Natural killer cell (primary cell): ENCODE data around the gene GPR82. TPM values are rescaled to one million over a fixed set of nuclear protein-coding genes. Genes with fewer than 3 reads are reported as not detected.
A peak's percentile ranks its signal among the peaks of the same experiment; 100 is the strongest.

ENCODE experiments used
- ATAC-seq, 3 donors: fragments of 150-1000 bp in 2 of 3; fragments of 200-7000 bp in 1 of 3; cut with Tn5 transposase; 1 replicate in 1 of 3; 2 replicates in 2 of 3; pipeline ENCODE4 v1.10.0; 2021; ENCODE audit warnings: mild to moderate bottlenecking in 2 of 3, moderate library complexity in 2 of 3
- DNase-seq, 2 donors: peaks; one replicate each; pipeline versions ENCODE4 v3.0.0 to v3.0.0-alpha.2; 2013 to 2021; ENCODE audit warnings: mixed read lengths in 1 of 2
- H3K27ac ChIP-seq: one replicate; pipeline ENCODE4 v1.5.1; 2013; ENCODE audit warnings: mild to moderate bottlenecking, low read length
- H3K27me3 ChIP-seq: one replicate; pipeline ENCODE4 v1.6.1; 2013; ENCODE audit warnings: low read length; ENCODE audit not compliant: control insufficient read depth, insufficient read depth
- H3K36me3 ChIP-seq: one replicate; pipeline ENCODE4 v1.6.1; 2013; ENCODE audit warnings: low read length; ENCODE audit not compliant: control insufficient read depth, insufficient read depth
- H3K4me1 ChIP-seq: one replicate; pipeline ENCODE4 v1.6.1; 2013; ENCODE audit warnings: low read length; ENCODE audit not compliant: control insufficient read depth, insufficient read depth
- H3K4me3 ChIP-seq: one replicate; pipeline ENCODE4 v1.5.1; 2013; ENCODE audit warnings: low read length
- H3K9me3 ChIP-seq: one replicate; pipeline ENCODE4 v1.6.1; 2013; ENCODE audit warnings: low read length; ENCODE audit not compliant: control insufficient read depth, insufficient read depth
- H3K27ac Mint-ChIP-seq, 2 donors: one replicate each; pipeline ENCODE4 v1.8.0; 2022; ENCODE audit warnings: mild to moderate bottlenecking in 2 of 2, mixed read lengths in 2 of 2, moderate library complexity in 1 of 2
- H3K27me3 Mint-ChIP-seq, 2 donors: one replicate each; pipeline ENCODE4 v1.8.0; 2022; ENCODE audit warnings: low read depth in 2 of 2, mixed read lengths in 2 of 2
- H3K36me3 Mint-ChIP-seq: one replicate; pipeline ENCODE4 v1.8.0; 2022; ENCODE audit warnings: mixed read lengths
- H3K4me1 Mint-ChIP-seq, 2 donors: one replicate each; pipeline ENCODE4 v1.8.0; 2022; ENCODE audit warnings: mixed read lengths in 2 of 2
- H3K4me3 Mint-ChIP-seq: one replicate; pipeline ENCODE4 v1.8.0; 2022; ENCODE audit warnings: mild to moderate bottlenecking, moderate library complexity, mixed read lengths
- H3K9me3 Mint-ChIP-seq, 2 donors: one replicate each; pipeline ENCODE4 v1.8.0; 2022; ENCODE audit warnings: mixed read lengths in 2 of 2
- WGBS: methylation state at CpG from one replicate; pipeline ENCODE4 v1.1.7; 2013; ENCODE audit warnings: missing lambda C conversion rate; ENCODE audit not compliant: insufficient coverage; 5-methylcytosine and 5-hydroxymethylcytosine counted together
- intact Hi-C: fragments of 100-400 bp; cut with micrococcal nuclease; formaldehyde crosslinking; loops from one replicate; pipeline ENCODE4 v1.14.2; 2022
- total RNA-seq, 4 donors: library from RNA; stranded (reverse); fragments of 120-200 nt in 1 of 4; gene quantifications; one replicate each; pipeline versions ENCODE4 v1.2.3 to v1.2.4, GENCODE V29; 2013 to 2022
- TF ChIP-seq, protein P1 (sequence below): fragments of 200-600 bp; IDR thresholded peaks from one replicate; pipeline ENCODE4 v1.8.0; 2022; ENCODE audit warnings: antibody characterized with exemption

Gene GPR82
- total RNA-seq, 3 donors from 2014 or later (not counting 1 experiment from before 2014, with no cell fraction given): 0.77 to 1.3 (median 0.80) TPM

DNA sequence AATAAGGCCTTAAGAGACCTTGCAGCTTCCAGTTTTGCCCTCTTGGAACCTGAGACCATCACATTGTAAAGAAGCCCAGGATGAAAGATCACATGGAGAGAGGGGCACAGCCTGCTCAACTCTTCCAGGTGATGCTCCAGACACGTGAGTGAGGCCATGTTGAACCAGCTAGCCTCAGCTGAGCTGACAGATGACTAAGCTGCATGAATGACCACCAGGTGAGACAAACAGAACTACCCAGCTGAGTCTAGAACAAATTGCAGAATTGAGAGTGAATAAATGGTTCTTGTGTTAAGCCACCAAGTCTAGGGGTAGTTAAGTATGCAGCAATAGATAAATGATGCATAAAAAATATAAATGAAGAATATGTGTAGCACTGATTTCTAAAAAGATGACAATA lies 16.8 kb upstream of the GPR82 start:
- no peak overlapping the region for H3K27ac ChIP-seq

DNA sequence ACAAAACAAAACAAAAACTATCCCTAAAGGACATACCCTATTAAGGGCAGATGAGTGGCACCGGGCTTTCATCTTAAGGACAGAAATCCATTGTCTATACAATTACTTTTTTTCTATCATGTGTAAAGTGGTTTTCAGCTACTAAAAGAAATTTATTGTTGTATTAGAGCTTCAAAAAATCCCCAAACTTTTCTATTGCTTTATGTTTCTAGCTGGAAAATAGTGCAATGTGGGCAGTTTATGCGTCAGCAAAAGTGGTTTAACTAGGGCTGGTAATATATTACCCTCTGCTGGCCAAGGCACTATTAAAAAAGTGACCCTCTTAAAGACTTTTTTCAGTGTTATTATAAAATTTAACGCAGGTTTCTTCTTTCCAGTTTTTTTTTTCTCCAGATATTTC lies 15.5 kb upstream of the GPR82 start:
- TF ChIP-seq, protein P1, sequence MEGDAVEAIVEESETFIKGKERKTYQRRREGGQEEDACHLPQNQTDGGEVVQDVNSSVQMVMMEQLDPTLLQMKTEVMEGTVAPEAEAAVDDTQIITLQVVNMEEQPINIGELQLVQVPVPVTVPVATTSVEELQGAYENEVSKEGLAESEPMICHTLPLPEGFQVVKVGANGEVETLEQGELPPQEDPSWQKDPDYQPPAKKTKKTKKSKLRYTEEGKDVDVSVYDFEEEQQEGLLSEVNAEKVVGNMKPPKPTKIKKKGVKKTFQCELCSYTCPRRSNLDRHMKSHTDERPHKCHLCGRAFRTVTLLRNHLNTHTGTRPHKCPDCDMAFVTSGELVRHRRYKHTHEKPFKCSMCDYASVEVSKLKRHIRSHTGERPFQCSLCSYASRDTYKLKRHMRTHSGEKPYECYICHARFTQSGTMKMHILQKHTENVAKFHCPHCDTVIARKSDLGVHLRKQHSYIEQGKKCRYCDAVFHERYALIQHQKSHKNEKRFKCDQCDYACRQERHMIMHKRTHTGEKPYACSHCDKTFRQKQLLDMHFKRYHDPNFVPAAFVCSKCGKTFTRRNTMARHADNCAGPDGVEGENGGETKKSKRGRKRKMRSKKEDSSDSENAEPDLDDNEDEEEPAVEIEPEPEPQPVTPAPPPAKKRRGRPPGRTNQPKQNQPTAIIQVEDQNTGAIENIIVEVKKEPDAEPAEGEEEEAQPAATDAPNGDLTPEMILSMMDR: no peak
- H3K27ac Mint-ChIP-seq: no peak overlapping the region
- DNase-seq (no peak), ATAC-seq (no peak)
- H3K4me1 Mint-ChIP-seq: peaks cover 39 to 44% of the 10 kb centered on the region in 2 donors
- peaks cover 20 to 62% of the 10 kb centered on the region in 2 donors for H3K27me3 Mint-ChIP-seq
- H3K36me3 Mint-ChIP-seq: no peaks in the 10 kb centered on the region
- H3K9me3 Mint-ChIP-seq: no peaks in the 10 kb centered on the region
- no CpG with 5 or more reads among the region's 3 CpGs for WGBS
- intact Hi-C loops: no loop called here
- peaks cover 21% of the 10 kb centered on the region for H3K4me1 ChIP-seq
- no peak overlapping the region for H3K27ac ChIP-seq
- H3K36me3 ChIP-seq: no peaks in the 10 kb centered on the region
- H3K9me3 ChIP-seq: no peaks in the 10 kb centered on the region
- no peak overlapping the region for H3K4me3 Mint-ChIP-seq
- no peaks in the 10 kb centered on the region for H3K27me3 ChIP-seq
- H3K4me3 ChIP-seq: no peak overlapping the region

More for the DNA sequence above, 16.8 kb upstream of the GPR82 start:
- Mint-ChIP-seq H3K4me1 (peaks cover 48 to 49% of the 10 kb centered on the region in 2 donors), H3K9me3 (no peaks in the 10 kb centered on the region), H3K36me3 (no peaks in the 10 kb centered on the region), H3K4me3 (peak overlapping the region; percentile 19), H3K27ac (no peak overlapping the region), H3K27me3 (peaks cover 15 to 53% of the 10 kb centered on the region in 2 donors)
- 72% methylated on average over 1 of the region's 1 CpG for WGBS
- H3K36me3 ChIP-seq: no peaks in the 10 kb centered on the region
- intact Hi-C loops: no loop called here
- peaks cover 21% of the 10 kb centered on the region for H3K4me1 ChIP-seq
- H3K9me3 ChIP-seq: no peaks in the 10 kb centered on the region
- no peak for DNase-seq
- TF ChIP-seq, protein P1: no peak
- no peaks in the 10 kb centered on the region for H3K27me3 ChIP-seq
- H3K4me3 ChIP-seq: no peak overlapping the region
- no peak for ATAC-seq

DNA sequence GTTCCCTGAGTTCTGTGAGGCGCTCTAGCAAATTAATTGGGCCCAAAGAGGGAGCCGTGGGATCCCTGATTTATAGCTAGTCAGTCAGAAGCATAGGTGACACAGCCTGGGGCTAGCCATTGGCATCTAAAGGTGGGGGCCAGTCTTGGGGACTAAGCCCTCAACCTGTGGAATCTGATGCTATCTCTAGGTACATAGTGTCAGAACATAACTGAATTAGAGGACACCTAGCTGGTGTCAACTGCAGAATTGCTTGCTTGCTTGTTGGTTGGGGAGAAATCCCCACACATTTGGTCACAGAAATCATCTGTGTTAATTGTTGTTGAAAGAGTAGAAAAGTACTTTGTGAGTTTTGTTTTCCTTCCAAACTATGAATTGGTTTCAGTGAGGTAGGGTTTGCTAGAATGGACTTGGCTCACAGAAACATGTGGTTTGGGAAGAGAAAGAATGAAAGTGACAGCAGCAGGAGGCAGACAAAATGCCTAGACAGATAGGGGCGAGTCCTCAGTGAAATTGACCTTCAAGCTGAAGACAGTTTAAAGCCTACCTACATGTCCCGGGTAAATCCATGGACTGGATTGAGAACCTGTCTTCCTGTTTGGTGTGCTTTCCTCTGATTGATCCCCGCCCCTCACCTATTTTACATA lies 12.8 kb upstream of the GPR82 start:
- 95% methylated on average over 5 of the region's 5 CpGs for WGBS
- H3K27me3 ChIP-seq: no peaks in the 10 kb centered on the region
- H3K36me3 ChIP-seq: no peaks in the 10 kb centered on the region
- no peak overlapping the region for H3K4me3 ChIP-seq
- no peak for DNase-seq
- ATAC-seq: no peak
- H3K27me3 Mint-ChIP-seq: peaks cover 18 to 61% of the 10 kb centered on the region in 2 donors
- TF ChIP-seq, protein P1: no peak
- intact Hi-C loops: no loop called here
- no peak overlapping the region for H3K27ac ChIP-seq
- H3K4me3 Mint-ChIP-seq: no peak overlapping the region
- H3K9me3 ChIP-seq: no peaks in the 10 kb centered on the region
- no peaks in the 10 kb centered on the region for H3K9me3 Mint-ChIP-seq
- peaks cover 8% of the 10 kb centered on the region for H3K4me1 ChIP-seq
- peaks cover 16 to 32% of the 10 kb centered on the region in 2 donors for H3K4me1 Mint-ChIP-seq
- no peaks in the 10 kb centered on the region for H3K36me3 Mint-ChIP-seq
- no peak overlapping the region for H3K27ac Mint-ChIP-seq

DNA sequence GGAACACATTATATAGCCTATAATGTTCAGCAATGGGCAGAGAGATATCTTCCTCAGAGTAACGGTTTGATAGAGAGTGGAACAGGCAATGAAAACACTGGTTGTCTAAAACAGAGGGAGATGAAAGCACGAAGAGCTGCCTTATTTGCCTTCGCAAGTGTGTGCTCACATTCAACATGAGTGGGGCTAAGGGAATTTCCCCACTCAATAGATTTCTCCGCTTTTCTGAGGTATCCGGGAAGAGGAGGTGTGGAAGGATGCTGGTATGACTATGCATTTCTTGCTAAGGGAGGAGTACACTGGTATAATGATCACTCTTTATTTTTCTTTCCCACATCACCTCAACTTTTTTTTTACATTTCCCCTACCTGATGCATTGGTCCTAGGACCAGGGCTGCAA lies 7.8 kb upstream of the GPR82 start:
- peaks cover 14% of the 10 kb centered on the region for H3K9me3 ChIP-seq
- 78% methylated on average over 3 of the region's 5 CpGs for WGBS
- peaks cover 33 to 34% of the 10 kb centered on the region in 2 donors for H3K4me1 Mint-ChIP-seq
- ATAC-seq: no peak
- H3K4me1 ChIP-seq: peaks cover 35% of the 10 kb centered on the region
- DNase-seq: no peak
- no peaks in the 10 kb centered on the region for H3K36me3 Mint-ChIP-seq
- H3K27ac Mint-ChIP-seq: no peak overlapping the region
- no peaks in the 10 kb centered on the region for H3K27me3 ChIP-seq
- intact Hi-C loops: no loop called here
- H3K36me3 ChIP-seq: no peaks in the 10 kb centered on the region
- TF ChIP-seq, protein P1: no peak
- no peak overlapping the region for H3K4me3 Mint-ChIP-seq
- H3K27me3 Mint-ChIP-seq: peaks cover 12 to 29% of the 10 kb centered on the region in 2 donors
- no peak overlapping the region for H3K27ac ChIP-seq
- no peaks in the 10 kb centered on the region for H3K9me3 Mint-ChIP-seq
- H3K4me3 ChIP-seq: no peak overlapping the region
